Liver (tissue), 9 donors: ENCODE results near the gene IL1RAPL2. TPM values are rescaled to one million over a fixed set of nuclear protein-coding genes. Genes with fewer than 3 reads are reported as not detected.

ENCODE experiments used
- DNase-seq: peaks from one replicate; pipeline ENCODE4 v3.0.0-alpha.2; 2017; ENCODE audit warnings: low spot score
- H3K27ac ChIP-seq, 2 donors: one replicate each; pipeline ENCODE4 v1.7.0; 2013; ENCODE audit warnings: inconsistent platforms in 2 of 2, low read length in 2 of 2, control low read depth in 1 of 2, low read depth in 1 of 2, mild to moderate bottlenecking in 1 of 2
- H3K27me3 ChIP-seq, 4 donors: one replicate each; pipeline versions ENCODE4 v1.6.1 to v1.7.0; 2013; ENCODE audit warnings: low read length in 3 of 4, inconsistent platforms in 1 of 4, mild to moderate bottlenecking in 1 of 4, moderate library complexity in 1 of 4; ENCODE audit not compliant: control insufficient read depth in 4 of 4, insufficient read depth in 4 of 4
- H3K36me3 ChIP-seq, 4 donors: one replicate each; pipeline versions ENCODE4 v1.6.1 to v1.7.0; 2013; ENCODE audit warnings: low read length in 3 of 4, mild to moderate bottlenecking in 3 of 4, low read depth in 1 of 4, moderate library complexity in 1 of 4; ENCODE audit not compliant: control insufficient read depth in 4 of 4, insufficient read depth in 3 of 4
- H3K4me1 ChIP-seq, 4 donors: one replicate each; pipeline versions ENCODE4 v1.6.1 to v1.7.0; 2013; ENCODE audit warnings: low read length in 3 of 4, mild to moderate bottlenecking in 3 of 4, moderate library complexity in 1 of 4; ENCODE audit not compliant: control insufficient read depth in 4 of 4, insufficient read depth in 4 of 4
- H3K4me3 ChIP-seq, 3 donors: one replicate each; pipeline versions ENCODE4 v1.6.1 to v1.7.0; 2013; ENCODE audit warnings: low read length in 3 of 3, control low read depth in 1 of 3, low read depth in 1 of 3, mild to moderate bottlenecking in 1 of 3
- H3K9ac ChIP-seq, 2 donors: one replicate each; pipeline ENCODE4 v1.7.0; 2013; ENCODE audit warnings: low read length in 2 of 2, mild to moderate bottlenecking in 2 of 2, moderate library complexity in 2 of 2, control low read depth in 1 of 2, low read depth in 1 of 2
- H3K9me3 ChIP-seq, 4 donors: one replicate each; pipeline versions ENCODE4 v1.6.1 to v1.7.0; 2013; ENCODE audit warnings: low read length in 3 of 4; ENCODE audit not compliant: control insufficient read depth in 4 of 4
- ATF3 ChIP-seq: IDR thresholded peaks from 2 replicates; pipeline ENCODE4 v1.6.1; 2016; ENCODE audit warnings: antibody characterized with exemption
- CTCF ChIP-seq: fragments of 150-350 bp; IDR thresholded peaks from 2 replicates; pipeline ENCODE4 v1.5.1; 2017; ENCODE audit warnings: improper control_type of control experiment, low read depth, low read length; ENCODE audit not compliant: missing input control
- EGR1 ChIP-seq, 2 donors: IDR thresholded peaks; 2 replicates each; pipeline ENCODE4 v1.6.1; 2016 to 2018; ENCODE audit warnings: antibody characterized with exemption in 2 of 2, low read depth in 2 of 2
- FOXA1 ChIP-seq: IDR thresholded peaks from 2 replicates; pipeline ENCODE4 v1.6.1; 2016; ENCODE audit warnings: antibody characterized with exemption
- FOXA2 ChIP-seq: IDR thresholded peaks from 2 replicates; pipeline ENCODE4 v1.6.1; 2016; ENCODE audit warnings: antibody characterized with exemption
- GABPA ChIP-seq, 2 donors: IDR thresholded peaks in 1 of 2; conservative IDR thresholded peaks in 1 of 2; 2 replicates each; pipeline ENCODE4 v1.6.1; 2016; ENCODE audit warnings: antibody characterized with exemption in 2 of 2, mild to moderate bottlenecking in 1 of 2, moderate library complexity in 1 of 2
- HNF4A ChIP-seq, 2 donors: conservative IDR thresholded peaks; 2 replicates each; pipeline ENCODE4 v1.6.1; 2016; ENCODE audit warnings: antibody characterized with exemption in 2 of 2, mild to moderate bottlenecking in 2 of 2
- HNF4G ChIP-seq: IDR thresholded peaks from 2 replicates; pipeline ENCODE4 v1.6.1; 2016; ENCODE audit warnings: antibody characterized with exemption
- JUND ChIP-seq, 2 donors: IDR thresholded peaks; 2 replicates each; pipeline ENCODE4 v1.6.1; 2016; ENCODE audit warnings: antibody characterized with exemption in 2 of 2
- MAX ChIP-seq: IDR thresholded peaks from 2 replicates; pipeline ENCODE4 v1.6.1; 2016; ENCODE audit warnings: antibody characterized with exemption
- NR2F2 ChIP-seq: IDR thresholded peaks from 2 replicates; pipeline ENCODE4 v1.6.1; 2016; ENCODE audit warnings: antibody characterized with exemption
- RAD21 ChIP-seq, 2 donors: IDR thresholded peaks; 2 replicates each; pipeline ENCODE4 v1.6.1; 2016; ENCODE audit warnings: antibody characterized with exemption in 2 of 2, mild to moderate bottlenecking in 2 of 2
- REST ChIP-seq: IDR thresholded peaks from 2 replicates; pipeline ENCODE4 v1.6.1; 2016; ENCODE audit warnings: antibody characterized with exemption, mild to moderate bottlenecking
- RXRA ChIP-seq, 2 donors: IDR thresholded peaks; 2 replicates each; pipeline ENCODE4 v1.6.1; 2017 to 2018; ENCODE audit warnings: antibody characterized with exemption in 2 of 2, mild to moderate bottlenecking in 1 of 2
- SP1 ChIP-seq: IDR thresholded peaks from 2 replicates; pipeline ENCODE4 v1.6.1; 2018; ENCODE audit warnings: antibody characterized with exemption, mild to moderate bottlenecking
- TAF1 ChIP-seq: conservative IDR thresholded peaks from 2 replicates; pipeline ENCODE4 v1.6.1; 2016; ENCODE audit warnings: antibody characterized with exemption, mild to moderate bottlenecking
- YY1 ChIP-seq: IDR thresholded peaks from 2 replicates; pipeline ENCODE4 v1.6.1; 2016; ENCODE audit warnings: antibody characterized with exemption, mild to moderate bottlenecking
- ZBTB33 ChIP-seq: IDR thresholded peaks from 2 replicates; pipeline ENCODE4 v1.6.1; 2016; ENCODE audit warnings: antibody characterized with exemption
- WGBS: extraction: QIAGEN DNeasy Blood & Tissue Kit; methylation state at CpG from one replicate; pipeline ENCODE4 v1.1.7; 2013; 5-methylcytosine and 5-hydroxymethylcytosine counted together
- polyA plus RNA-seq, 2 donors: library from polyadenylated mRNA; stranded (reverse) in 1 of 2; unstranded in 1 of 2; fragments of 200-250 nt in 1 of 2; fragments of >200 nt in 1 of 2; fragmentation: Nextera tagmentation in 1 of 2; extraction: Ambion mirVana in 1 of 2; gene quantifications; one replicate each; pipeline versions ENCODE4 v1.2.1 to v1.2.3, GENCODE V29; 2013 to 2015
- total RNA-seq, 2 donors: library from RNA; depleted of rRNA; stranded (reverse); fragments of >200 nt; gene quantifications; one replicate each; pipeline ENCODE4 v1.2.3, GENCODE V29; 2014
- donor health status: healthy.
- donor health status: healthy.
- donor health status: healthy.
- donor health status: healthy.
- donor health status: healthy.

The IL1RAPL2 gene
- total and polyA plus RNA-seq, 4 donors, result 0.20 to 1.6 (median 0.91) TPM

GRCh38 chrX:104621781-104622180 is 55.8 kb downstream of the IL1RAPL2 start:
- DNase-seq, result no peak
- no peaks in the 10 kb centered on the region for H3K4me1 ChIP-seq
- H3K9me3 ChIP-seq, result no peaks in the 10 kb centered on the region
- no peak overlapping the region for H3K27ac ChIP-seq
- 83% methylated on average over 1 of the region's 1 CpG for WGBS
- no peak for TF ChIP-seq ZBTB33
- TF ChIP-seq SP1, result no peak
- no peak for TF ChIP-seq YY1
- TF ChIP-seq HNF4A (conservative IDR thresholded peaks at IDR 0.05), result no peak
- TF ChIP-seq TAF1, result no peak
- TF ChIP-seq NR2F2, result no peak
- no peak for TF ChIP-seq RAD21 (IDR thresholded peaks at IDR 0.05)
- TF ChIP-seq FOXA2, result no peak
- no peak for TF ChIP-seq JUND (IDR thresholded peaks at IDR 0.05)
- no peak for TF ChIP-seq HNF4G
- no peak for TF ChIP-seq EGR1 (IDR thresholded peaks at IDR 0.05; ENCODE audit: low read depth in 2 of 2)
- TF ChIP-seq MAX, result no peak
- TF ChIP-seq ATF3, result no peak
- TF ChIP-seq REST, result no peak
- TF ChIP-seq FOXA1, result no peak
- TF ChIP-seq RXRA (IDR thresholded peaks at IDR 0.05), result no peak
- no peak for TF ChIP-seq CTCF
- TF ChIP-seq GABPA (IDR thresholded peaks at IDR 0.05 in 1 of 2, conservative IDR thresholded peaks at IDR 0.05 in 1 of 2), result no peak
- H3K4me3 ChIP-seq, result no peak overlapping the region
- no peaks in the 10 kb centered on the region for H3K27me3 ChIP-seq
- H3K9ac ChIP-seq, result no peak overlapping the region
- H3K36me3 ChIP-seq, result no peaks in the 10 kb centered on the region
